Choroid plexus epithelial cell (primary cell): ENCODE results near the gene SLC16A5.

ENCODE experiments used
- DNase-seq: peaks from one replicate; pipeline ENCODE4 v3.0.0-alpha.2; 2010; ENCODE audit warnings: low read depth
- H3K4me3 ChIP-seq: 2 replicates; pipeline ENCODE4 v1.5.1; 2011; ENCODE audit warnings: low read depth, mild to moderate bottlenecking, control low read depth, low read length, moderate library complexity
- TF ChIP-seq, protein P1 (sequence below): conservative IDR thresholded peaks from 2 replicates; pipeline ENCODE4 v1.5.1; 2011; ENCODE audit warnings: low read depth, mild to moderate bottlenecking, control low read depth, inconsistent platforms, low read length, moderate library complexity

Gene SLC16A5

GRCh38 chr17:75060434-75061054, 27.2 kb upstream of the SLC16A5 start:
- no peak for DNase-seq
- H3K4me3 ChIP-seq = no peak overlapping the region
- TF ChIP-seq, protein P1, sequence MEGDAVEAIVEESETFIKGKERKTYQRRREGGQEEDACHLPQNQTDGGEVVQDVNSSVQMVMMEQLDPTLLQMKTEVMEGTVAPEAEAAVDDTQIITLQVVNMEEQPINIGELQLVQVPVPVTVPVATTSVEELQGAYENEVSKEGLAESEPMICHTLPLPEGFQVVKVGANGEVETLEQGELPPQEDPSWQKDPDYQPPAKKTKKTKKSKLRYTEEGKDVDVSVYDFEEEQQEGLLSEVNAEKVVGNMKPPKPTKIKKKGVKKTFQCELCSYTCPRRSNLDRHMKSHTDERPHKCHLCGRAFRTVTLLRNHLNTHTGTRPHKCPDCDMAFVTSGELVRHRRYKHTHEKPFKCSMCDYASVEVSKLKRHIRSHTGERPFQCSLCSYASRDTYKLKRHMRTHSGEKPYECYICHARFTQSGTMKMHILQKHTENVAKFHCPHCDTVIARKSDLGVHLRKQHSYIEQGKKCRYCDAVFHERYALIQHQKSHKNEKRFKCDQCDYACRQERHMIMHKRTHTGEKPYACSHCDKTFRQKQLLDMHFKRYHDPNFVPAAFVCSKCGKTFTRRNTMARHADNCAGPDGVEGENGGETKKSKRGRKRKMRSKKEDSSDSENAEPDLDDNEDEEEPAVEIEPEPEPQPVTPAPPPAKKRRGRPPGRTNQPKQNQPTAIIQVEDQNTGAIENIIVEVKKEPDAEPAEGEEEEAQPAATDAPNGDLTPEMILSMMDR = no peak

DNA sequence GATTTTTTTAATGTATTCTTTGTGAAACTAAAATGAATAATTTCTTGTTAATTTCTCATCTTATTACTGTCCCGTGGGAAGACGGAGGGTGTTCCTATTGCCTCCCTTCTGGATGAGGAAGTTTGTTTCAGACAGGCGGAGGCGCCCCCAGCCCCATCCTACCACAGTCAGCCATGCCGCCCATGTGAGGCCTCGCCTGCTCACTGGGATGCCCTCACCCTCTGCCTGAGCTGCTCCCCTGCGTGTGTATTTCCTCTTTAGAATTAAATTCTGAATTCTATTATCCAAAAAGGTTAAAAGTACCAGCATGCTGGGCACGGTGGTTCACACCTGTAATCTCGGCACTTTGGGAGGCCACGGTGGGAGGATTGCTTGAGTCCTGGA, 26.7 kb upstream of the SLC16A5 start:
- TF ChIP-seq, protein P1 = no peak
- no peak overlapping the region for H3K4me3 ChIP-seq
- no peak for DNase-seq

DNA sequence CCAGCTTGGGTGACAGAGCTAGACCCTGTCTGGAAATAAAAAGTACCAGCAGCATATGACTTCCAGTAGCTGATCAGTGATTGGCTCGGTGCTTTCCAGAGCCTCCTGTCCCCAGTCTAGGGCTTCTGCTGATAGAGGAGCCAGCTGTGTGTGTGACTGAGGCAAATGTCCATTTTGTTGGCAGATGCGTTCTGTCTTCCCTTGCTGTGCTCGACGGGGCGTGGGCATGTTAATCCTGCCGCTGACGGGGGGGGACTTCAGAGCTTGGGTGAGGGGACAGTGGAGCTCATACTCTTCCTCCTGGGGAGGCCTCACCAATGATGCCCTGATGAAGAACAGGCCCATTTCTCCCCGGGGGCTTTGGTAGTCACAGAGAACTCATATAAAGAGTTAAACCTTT, 26.1 kb upstream of the SLC16A5 start:
- H3K4me3 ChIP-seq = no peak overlapping the region
- TF ChIP-seq, protein P1 = no peak
- DNase-seq = no peak

DNA sequence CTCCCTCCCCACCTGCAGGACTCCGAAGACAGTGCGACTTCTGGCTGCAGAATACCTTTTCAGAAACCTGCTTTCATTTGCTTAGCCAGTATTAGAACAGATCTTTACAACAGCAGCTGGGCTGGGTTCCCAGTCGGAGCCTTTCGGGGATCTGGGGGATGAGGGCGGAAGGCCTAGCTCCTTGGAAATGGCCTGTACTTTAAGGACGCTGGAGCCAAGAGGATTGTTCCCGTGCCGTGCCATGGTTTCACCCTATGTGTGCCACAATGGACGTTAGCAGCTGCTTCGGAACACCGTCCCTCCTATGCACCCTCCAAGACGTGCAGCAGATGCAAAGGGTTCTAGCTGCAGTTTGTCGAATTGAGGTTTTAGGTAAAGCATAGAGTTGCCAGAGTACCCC, 24.6 kb upstream of the SLC16A5 start:
- TF ChIP-seq, protein P1 = no peak
- no peak for DNase-seq
- H3K4me3 ChIP-seq = no peak overlapping the region

- TF ChIP-seq, protein P1 = no peak
- H3K4me3 ChIP-seq = no peak overlapping the region
- DNase-seq = no peak
Measured at GRCh38 chr17:75063626-75064025, 24.1 kb upstream of the SLC16A5 start.

DNA sequence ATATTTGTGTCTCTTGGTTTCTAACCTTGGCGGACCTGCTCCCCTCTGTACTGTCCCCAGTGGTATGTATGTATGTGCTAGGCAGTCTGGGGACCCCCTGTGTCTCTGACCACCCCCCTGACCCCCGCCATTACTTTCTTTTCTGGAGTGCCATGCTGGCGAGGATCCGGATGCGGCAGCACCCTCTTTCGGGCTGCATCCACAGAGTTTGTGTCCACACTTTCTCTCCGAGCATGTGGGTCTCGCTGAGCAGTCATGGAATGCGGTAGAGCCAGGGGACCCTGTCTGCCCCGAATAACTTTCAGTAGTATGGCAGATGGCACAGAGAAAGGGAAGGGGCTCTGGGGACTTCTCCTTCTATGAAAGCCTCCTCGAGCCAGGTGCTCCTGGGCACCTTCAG, 23.7 kb upstream of the SLC16A5 start:
- no peak overlapping the region for H3K4me3 ChIP-seq
- TF ChIP-seq, protein P1 = no peak
- DNase-seq = no peak

DNA sequence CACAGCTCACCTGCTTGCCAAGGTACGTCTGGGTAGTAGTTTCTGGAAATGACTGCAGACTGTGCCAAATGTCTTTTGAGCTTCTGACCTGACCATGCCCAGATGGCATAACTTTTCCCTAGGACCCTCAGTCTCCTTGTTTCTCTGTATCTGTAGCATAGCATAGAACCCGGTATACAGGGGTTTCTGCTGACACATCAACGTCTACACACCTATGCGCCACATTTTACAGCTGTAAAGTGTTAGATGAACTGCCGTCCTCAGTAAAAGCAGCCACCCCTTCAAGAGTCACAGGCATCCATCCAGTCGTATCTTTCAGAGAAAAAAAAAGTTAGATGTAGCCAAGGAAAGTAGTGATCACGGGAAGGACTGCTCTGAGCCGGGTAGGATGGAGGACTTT, 23.3 kb upstream of the SLC16A5 start:
- H3K4me3 ChIP-seq = no peak overlapping the region
- TF ChIP-seq, protein P1 = no peak
- DNase-seq = no peak
